Hepatocyte (in vitro differentiated cells): ENCODE measurements around the gene RADIL.

Experiments
- CTCF ChIP-seq: fragments of 200-600 bp; sonication (generic); IDR thresholded peaks from 2 replicates; pipeline ENCODE4 v1.5.1; 2016; ENCODE audit warnings: antibody characterized with exemption, mild to moderate bottlenecking; ENCODE audit not compliant: poor library complexity
- EZH2phosphoT487 ChIP-seq: fragments of 200-600 bp; sonication (generic); IDR thresholded peaks from one replicate; pipeline ENCODE4 v1.6.1; 2018; ENCODE audit warnings: antibody characterized with exemption, mild to moderate bottlenecking, low read depth, moderate library complexity; ENCODE audit not compliant: unreplicated experiment, severe bottlenecking

GRCh38 chr7:4841836-4842235 lies 41.7 kb downstream of the RADIL start:
- no peak for TF ChIP-seq CTCF
- no peak for TF ChIP-seq EZH2phosphoT487
